HG02763 (cell line): Measurements from ENCODE around the gene GNAO1.
"Not testable (repeated sequence)": the region's sequence is repeated elsewhere in the genome, so short reads cannot be mapped to it uniquely, and the experiment has no call there.

Source experiments
- ATAC-seq: cut with Tn5 transposase; IDR thresholded peaks from one replicate; pipeline ENCODE4 v1.9.1; 2021; ENCODE audit warnings: mild to moderate bottlenecking, moderate library complexity; ENCODE audit not compliant: unreplicated experiment

GNAO1 gene

DNA sequence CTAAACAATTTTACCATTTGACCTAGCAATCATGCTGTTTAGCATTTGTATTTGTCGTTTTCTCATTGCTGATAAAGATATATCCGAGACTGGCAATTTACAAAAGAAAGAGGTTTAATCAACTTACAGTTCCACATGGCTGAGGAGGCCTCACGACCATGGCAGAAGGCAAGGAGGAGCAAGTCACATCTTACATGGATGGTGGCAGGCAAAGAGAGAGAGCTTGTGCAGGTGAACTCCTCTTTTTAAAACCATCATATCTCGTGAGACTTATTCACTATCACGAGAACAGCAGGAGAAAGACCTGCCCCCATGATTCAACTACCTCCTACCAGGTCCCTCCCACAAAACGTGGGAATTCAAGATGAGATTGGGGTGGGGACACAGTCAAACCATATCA lies 187.8 kb downstream of the GNAO1 start:
- not testable (repeated sequence) for ATAC-seq

DNA sequence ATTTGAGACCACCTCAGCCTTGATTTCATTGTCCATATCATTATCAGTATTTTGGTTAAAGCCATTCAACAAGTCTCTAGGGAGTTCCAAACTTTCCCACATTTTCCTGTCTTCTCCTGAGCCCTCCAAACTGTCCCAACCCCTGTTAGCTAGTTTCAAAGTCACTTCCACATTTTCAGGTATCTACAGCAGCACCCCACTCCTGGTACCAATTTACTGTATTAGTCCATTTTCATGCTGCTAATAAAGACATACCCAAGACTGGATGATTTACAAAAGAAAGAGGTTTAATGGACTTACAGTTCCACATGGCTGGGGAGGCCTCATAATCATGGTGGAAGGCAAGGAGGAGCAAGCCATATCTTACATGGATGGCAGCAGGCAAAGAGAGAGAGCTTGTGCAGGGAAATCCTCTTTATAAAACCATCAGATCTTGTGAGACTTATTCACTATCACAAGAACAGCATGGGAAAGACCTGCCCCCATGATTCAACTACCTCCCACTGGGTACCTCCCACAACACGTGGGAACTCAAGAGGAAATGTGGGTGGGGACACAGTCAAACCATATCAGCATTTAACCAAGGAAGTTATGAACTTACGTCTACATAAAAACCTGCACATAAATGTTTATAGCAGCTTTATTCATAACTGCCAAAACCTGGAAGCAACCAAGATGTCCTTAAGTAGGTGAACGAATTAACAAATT lies 189.6 kb downstream of the GNAO1 start:
- not testable (repeated sequence) for ATAC-seq

DNA sequence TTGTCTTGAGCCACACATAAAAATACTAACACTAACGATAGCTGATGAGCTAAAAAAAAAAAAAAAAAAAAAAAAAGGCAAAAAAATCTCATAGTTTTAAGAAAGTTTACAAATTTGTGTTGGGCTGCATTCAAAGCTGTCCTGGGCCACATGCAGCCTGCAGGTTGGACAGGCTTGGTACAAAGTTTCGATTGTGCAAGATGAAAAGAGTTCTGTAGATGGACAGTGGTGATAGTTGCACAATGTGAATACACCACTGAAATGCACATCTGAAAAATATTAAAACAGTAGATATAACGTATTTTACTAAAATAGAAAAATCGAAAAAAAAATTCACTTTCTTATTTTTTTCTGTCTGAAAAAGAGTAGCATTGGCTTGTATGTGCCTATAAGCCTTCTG lies 191.2 kb downstream of the GNAO1 start:
- ATAC-seq = no peak

DNA sequence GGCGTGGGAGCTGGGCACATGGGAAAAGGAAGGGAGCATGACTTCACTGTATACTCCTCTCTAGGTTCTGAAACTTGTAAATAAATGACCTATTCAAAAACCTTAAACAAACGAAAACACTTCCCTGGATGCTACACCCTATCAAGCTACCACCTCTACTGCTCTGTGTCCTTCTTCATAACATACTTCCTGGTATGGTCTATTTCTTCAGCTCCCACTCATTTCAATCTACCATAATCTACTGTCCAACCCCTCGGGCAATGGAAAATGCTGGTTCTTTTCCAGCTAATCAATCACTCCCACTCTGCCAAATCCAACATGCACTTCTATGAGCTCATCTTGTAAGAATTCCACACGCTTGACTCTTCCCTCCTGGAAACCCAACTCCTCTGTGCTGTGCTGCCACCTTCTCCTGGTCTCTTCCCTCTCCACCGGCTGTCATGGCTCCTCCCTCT lies 191.6 kb downstream of the GNAO1 start:
- no peak for ATAC-seq

DNA sequence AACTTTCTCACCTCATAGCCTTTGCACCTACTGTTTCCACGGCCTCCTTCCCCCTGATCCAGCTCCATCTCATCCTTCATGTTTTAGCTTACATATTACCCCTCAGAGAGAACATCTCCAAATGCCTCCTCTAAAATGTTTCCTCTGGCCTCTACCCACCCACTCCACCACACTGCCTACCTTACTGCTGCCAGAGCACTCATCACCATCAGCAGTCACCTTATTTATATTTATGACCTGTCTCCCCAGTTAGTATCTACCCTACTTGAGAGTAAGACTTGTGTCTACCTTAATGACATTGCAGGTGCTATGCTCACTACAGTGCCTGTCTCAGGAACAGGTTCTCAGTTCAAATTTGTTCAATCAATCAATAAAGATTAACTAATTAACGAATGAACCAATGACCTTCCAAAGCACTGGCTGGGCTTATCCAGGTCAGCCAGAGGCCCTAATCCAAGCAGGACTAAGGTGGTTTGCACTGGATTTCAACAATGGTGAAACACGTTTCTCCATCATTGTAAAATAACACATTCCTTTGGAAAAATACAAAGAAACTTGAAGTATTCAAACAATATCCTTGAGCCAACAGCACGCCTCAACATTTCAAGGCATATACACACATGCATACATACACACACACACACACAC lies 192.9 kb downstream of the GNAO1 start:
- ATAC-seq = no peak

DNA sequence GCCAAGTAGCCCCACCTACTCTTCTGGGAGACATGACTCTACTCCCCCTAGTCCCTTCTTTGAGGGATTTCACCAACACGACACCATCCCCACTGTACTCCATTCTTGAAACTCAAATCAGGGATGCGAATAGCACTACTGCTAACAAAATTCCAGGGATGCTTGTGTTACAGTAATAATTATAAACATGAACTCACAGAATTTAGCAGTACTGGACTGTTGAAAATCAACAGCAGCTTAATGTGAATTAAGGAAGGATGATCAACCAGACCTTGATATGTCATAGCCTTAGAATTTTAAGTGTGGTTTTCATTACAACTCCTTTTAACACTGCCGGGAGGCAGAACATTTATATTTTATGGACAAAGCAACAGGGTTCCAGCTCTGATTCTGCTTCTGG lies 196.1 kb downstream of the GNAO1 start:
- ATAC-seq = no peak

DNA sequence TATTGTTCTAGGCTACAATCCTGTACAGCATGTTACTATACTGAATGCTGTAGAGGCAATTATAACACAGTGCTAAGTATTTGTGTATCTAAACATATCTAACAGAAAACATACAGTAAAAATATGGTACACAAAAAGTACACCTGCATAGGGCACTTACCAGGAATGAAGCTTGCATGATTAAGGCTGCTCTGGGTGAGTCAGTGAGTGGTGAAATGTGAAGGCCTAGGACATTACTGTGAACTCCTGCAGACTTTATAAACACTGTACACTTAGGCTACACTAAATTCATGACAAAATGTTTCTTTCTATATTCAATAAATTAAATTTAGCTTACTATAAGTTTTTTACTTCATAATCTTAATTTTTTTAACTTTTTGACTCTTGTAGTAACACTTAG lies 196.9 kb downstream of the GNAO1 start:
- ATAC-seq = no peak

DNA sequence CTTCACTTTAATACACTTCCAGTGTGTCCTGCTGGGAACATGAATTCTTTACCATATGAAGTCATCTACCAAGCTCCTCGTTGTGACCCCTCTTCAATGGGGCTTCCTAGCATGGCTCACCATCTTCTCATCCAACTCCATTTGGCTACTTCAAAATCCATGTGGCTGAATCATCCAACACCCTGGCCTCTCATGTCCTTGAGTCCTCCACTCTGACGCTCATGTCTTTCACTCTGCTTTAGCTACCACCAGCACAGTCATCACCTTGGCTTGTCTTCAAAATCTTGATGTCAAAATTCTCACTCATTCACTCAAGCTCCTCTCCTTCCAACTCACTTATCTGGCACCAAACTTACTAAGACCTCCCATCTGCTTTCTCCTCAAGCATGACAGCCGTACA lies 198.3 kb downstream of the GNAO1 start:
- no peak for ATAC-seq

DNA sequence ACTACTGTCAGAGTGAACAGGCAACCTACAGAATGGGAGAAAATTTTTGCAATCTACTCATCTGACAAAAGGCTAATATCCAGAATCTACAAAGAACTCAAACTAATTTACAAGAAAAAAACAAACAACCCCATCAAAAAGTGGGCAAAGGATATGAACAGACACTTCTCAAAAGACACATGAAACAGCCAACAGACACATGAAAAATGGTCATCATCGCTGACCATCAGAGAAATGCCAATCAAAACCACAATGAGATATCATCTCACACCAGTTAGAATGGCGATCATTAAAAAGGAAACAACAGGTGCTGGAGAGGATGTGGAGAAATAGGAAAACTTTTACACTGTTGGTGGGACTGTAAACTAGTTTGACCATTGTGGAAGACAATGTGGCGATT lies 205.4 kb downstream of the GNAO1 start:
- ATAC-seq = not testable (repeated sequence)

DNA sequence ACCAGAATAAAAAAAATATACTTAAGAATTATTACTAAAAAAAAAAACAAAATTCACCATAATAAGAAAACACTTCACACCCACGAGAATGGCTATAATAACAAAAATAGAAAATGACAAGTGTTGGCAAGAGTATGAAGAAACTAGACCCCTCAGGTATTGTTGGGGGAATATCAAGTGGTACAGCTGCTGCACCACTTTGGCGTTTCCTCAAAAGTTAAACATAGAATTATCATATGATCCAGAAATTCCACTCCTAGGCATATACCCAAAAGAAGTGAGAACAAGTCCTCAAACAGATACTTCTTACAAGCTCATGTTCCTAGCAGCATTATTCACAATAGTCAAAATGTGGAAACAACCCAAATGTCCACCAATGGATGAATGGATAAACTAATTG lies 207.8 kb downstream of the GNAO1 start:
- no peak for ATAC-seq

DNA sequence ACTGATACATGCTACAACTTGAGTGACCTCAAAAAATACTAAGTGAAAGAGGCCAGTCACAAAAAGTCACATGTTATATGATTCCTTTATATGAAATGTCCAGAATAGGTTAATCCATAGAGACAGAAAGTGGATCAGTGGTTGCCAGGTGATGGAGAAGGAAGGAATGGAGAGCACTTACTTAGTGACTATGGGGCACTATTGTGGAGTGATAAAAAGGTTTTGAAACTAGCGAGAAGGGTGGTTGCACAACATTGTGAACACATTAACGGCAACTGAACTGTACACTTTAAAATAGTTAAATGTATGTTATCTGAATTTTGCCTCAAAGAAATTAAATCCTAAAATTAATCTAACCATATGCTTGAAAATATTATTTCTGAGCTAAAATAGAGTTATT lies 208.2 kb downstream of the GNAO1 start:
- no peak for ATAC-seq

DNA sequence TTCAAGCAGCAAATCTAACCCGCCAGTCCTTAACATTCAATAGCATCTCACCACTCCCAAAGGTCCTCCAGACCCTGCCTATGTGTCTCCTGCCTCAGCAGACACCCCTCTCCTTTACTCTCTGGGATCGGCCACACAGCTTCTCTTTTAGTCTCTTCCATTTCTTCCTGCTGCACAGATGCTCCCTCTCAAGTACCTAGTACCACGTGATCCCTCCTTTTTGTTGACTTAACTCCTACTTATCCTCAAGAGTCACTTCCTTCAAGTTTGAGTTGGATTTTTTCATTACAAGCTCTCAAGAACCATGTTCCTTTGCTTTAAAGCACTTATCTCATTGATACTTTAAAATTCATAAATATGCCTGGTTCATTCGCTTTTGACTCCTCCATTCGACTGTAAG lies 209.2 kb downstream of the GNAO1 start:
- no peak for ATAC-seq

DNA sequence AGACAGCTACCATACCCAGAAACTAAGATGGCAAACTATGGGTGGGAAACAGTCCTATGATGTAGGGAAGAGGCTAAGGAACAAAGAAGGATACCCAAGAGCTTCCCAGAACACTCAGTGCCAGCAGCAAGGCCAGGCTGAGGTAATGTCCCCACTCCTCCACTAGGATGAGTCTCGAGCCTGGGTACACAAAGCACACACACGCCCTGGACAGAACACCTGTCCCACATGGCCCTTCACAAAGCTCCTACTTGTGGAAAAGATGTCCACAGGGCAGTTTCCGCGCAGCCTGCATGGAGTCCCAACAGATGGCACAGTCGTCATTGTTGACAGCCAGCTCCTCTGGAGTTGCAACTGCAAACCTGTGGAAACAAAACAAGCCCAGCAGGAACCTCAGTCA lies 210.2 kb downstream of the GNAO1 start:
- ATAC-seq = no peak

DNA sequence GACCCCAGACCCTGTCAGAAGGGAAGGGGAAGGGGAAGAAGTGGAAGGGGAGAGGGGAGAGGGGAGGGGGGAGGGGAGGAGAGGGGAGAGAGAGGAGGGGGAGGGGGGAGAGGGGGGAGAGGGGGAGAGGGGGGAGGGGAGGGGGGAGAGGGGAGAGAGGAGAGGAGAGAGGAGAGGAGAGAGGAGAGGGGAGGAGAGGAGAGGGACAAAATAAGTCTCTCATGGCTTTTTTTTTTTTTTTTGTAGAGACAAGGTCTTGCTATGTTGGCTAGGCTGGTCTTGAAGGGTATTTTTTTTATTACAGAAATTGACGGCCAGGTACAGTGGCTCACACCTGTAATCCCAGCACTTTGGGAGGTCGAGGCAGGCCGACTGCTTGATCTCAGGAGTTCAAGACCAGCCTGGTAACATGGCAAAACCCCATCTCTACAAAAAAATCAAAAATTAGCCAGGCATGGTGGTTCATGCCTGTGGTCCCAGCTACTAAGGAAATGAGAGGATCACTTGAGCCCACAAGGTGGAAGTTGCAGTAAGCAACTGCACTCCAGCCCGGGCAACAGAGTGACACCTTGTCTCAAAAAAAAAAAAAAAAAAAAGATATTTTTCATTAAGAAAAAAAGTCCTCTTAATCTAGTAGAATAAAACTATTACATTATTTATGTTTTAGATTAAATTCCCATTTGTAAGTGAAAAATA lies 214.8 kb downstream of the GNAO1 start:
- ATAC-seq = no peak
